H9 (cell line): ENCODE measurements around the gene POLA1. TPM values are rescaled to one million over a fixed set of nuclear protein-coding genes. Genes with fewer than 3 reads are reported as not detected.
"Not testable (repeated sequence)": the region's sequence is repeated elsewhere in the genome, so short reads cannot be mapped to it uniquely, and the experiment has no call there.

Source experiments
- DNase-seq: peaks from one replicate; pipeline ENCODE4 v3.0.0-alpha.2; 2017
- H2AFZ ChIP-seq: one replicate; pipeline ENCODE4 v1.6.1; 2013; ENCODE audit warnings: mild to moderate bottlenecking, low read length, control low read depth, moderate library complexity
- H2AK5ac ChIP-seq: 2 replicates; pipeline ENCODE4 v1.6.1; 2013; ENCODE audit warnings: low read length, control low read depth, mixed read lengths; ENCODE audit not compliant: insufficient read length
- H2BK120ac ChIP-seq: one replicate; pipeline ENCODE4 v1.6.1; 2013; ENCODE audit warnings: low read depth, mild to moderate bottlenecking, low read length, control low read depth, inconsistent platforms; ENCODE audit not compliant: poor library complexity, severe bottlenecking
- H2BK12ac ChIP-seq: 2 replicates; pipeline ENCODE4 v1.6.1; 2013; ENCODE audit warnings: low read length, control low read depth, mixed read lengths, low read depth; ENCODE audit not compliant: insufficient read length
- H2BK15ac ChIP-seq: 2 replicates; pipeline ENCODE4 v1.6.1; 2013; ENCODE audit warnings: low read depth, low read length, control low read depth
- H2BK20ac ChIP-seq: one replicate; pipeline ENCODE4 v1.6.1; 2013; ENCODE audit warnings: low read depth, mild to moderate bottlenecking, low read length, control low read depth, inconsistent platforms; ENCODE audit not compliant: poor library complexity, severe bottlenecking
- H2BK5ac ChIP-seq: 2 replicates; pipeline ENCODE4 v1.6.1; 2013; ENCODE audit warnings: low read length, control low read depth, mixed read lengths; ENCODE audit not compliant: insufficient read length
- H3K14ac ChIP-seq: 2 replicates; pipeline ENCODE4 v1.6.1; 2013; ENCODE audit warnings: low read length, control low read depth; ENCODE audit not compliant: insufficient read depth
- H3K18ac ChIP-seq: 2 replicates; pipeline ENCODE4 v1.6.1; 2013; ENCODE audit warnings: low read depth, mild to moderate bottlenecking, mixed read lengths, low read length, control low read depth; ENCODE audit not compliant: insufficient read length
- H3K23ac ChIP-seq: 2 replicates; pipeline ENCODE4 v1.6.1; 2013; ENCODE audit warnings: low read length, control low read depth, mixed read lengths, low read depth; ENCODE audit not compliant: insufficient read length
- H3K23me2 ChIP-seq: 2 replicates; pipeline ENCODE4 v1.6.1; 2013; ENCODE audit warnings: low read depth, mild to moderate bottlenecking, mixed read lengths, low read length, control low read depth; ENCODE audit not compliant: insufficient read length, poor library complexity, severe bottlenecking
- H3K27ac ChIP-seq: 2 replicates; pipeline ENCODE4 v1.5.1; 2013; ENCODE audit warnings: low read length, control low read depth, mixed read lengths, low read depth; ENCODE audit not compliant: insufficient read length
- H3K27me3 ChIP-seq: 2 replicates; pipeline ENCODE4 v1.6.1; 2013; ENCODE audit warnings: low read length, control low read depth, inconsistent platforms; ENCODE audit not compliant: insufficient read depth
- H3K4ac ChIP-seq: 2 replicates; pipeline ENCODE4 v1.6.1; 2013; ENCODE audit warnings: low read depth, mild to moderate bottlenecking, control low read depth, inconsistent platforms, low read length, moderate library complexity
- H3K4me1 ChIP-seq: 2 replicates; pipeline ENCODE4 v1.6.1; 2013; ENCODE audit warnings: low read length, control low read depth, inconsistent platforms; ENCODE audit not compliant: insufficient read depth
- H3K4me2 ChIP-seq: 2 replicates; pipeline ENCODE4 v1.6.1; 2013; ENCODE audit warnings: low read length, control low read depth, mixed read lengths; ENCODE audit not compliant: insufficient read length, insufficient read depth
- H3K56ac ChIP-seq: 2 replicates; pipeline ENCODE4 v1.6.1; 2013; ENCODE audit warnings: low read depth, mild to moderate bottlenecking, mixed read lengths, low read length, control low read depth; ENCODE audit not compliant: insufficient read length
- H3K79me1 ChIP-seq: 2 replicates; pipeline ENCODE4 v1.6.1; 2013; ENCODE audit warnings: low read depth, mild to moderate bottlenecking, moderate library complexity, low read length, control low read depth, inconsistent platforms; ENCODE audit not compliant: insufficient read depth, poor library complexity, severe bottlenecking
- H3K79me2 ChIP-seq: 2 replicates; pipeline ENCODE4 v1.6.1; 2013; ENCODE audit warnings: low read length, control low read depth, inconsistent platforms; ENCODE audit not compliant: insufficient read depth
- H3K9ac ChIP-seq: 2 replicates; pipeline ENCODE4 v1.6.1; 2013; ENCODE audit warnings: low read length, control low read depth, mixed read lengths; ENCODE audit not compliant: insufficient read length; ENCODE audit errors: extremely low read depth
- H3K9me3 ChIP-seq: one replicate; pipeline ENCODE4 v1.6.1; 2013; ENCODE audit warnings: low read depth, low read length, inconsistent platforms; ENCODE audit not compliant: control insufficient read depth
- H3T11ph ChIP-seq: one replicate; pipeline ENCODE4 v1.6.1; 2013; ENCODE audit warnings: mild to moderate bottlenecking, low read length, control low read depth, inconsistent platforms
- H4K20me1 ChIP-seq: one replicate; pipeline ENCODE4 v1.6.1; 2013; ENCODE audit not compliant: control insufficient read depth, insufficient read length, insufficient read depth
- H4K5ac ChIP-seq: 2 replicates; pipeline ENCODE4 v1.6.1; 2013; ENCODE audit warnings: low read depth, mild to moderate bottlenecking, mixed read lengths, low read length, control low read depth; ENCODE audit not compliant: insufficient read length
- H4K8ac ChIP-seq: replicated peaks from 2 replicates; pipeline ENCODE4 v1.6.1; 2013; ENCODE audit warnings: low read length, control low read depth, mixed read lengths, low read depth; ENCODE audit not compliant: insufficient read length
- H4K91ac ChIP-seq: 2 replicates; pipeline ENCODE4 v1.6.1; 2013; ENCODE audit warnings: low read depth, mild to moderate bottlenecking, moderate library complexity, mixed read lengths, low read length, control low read depth; ENCODE audit not compliant: insufficient read length
- H3K27ac Mint-ChIP-seq, 3 experiments: 2 replicates in 2 of 3; 3 replicates in 1 of 3; pipeline ENCODE4 v1.8.0; 2020 to 2021; ENCODE audit warnings: mixed read lengths in 3 of 3, mild to moderate bottlenecking in 1 of 3, moderate library complexity in 1 of 3
- H3K27me3 Mint-ChIP-seq: 2 replicates; pipeline ENCODE4 v1.8.0; 2021; ENCODE audit warnings: low read depth, mild to moderate bottlenecking, moderate library complexity, mixed read lengths
- H3K36me3 Mint-ChIP-seq, 3 experiments: 2 replicates in 2 of 3; 3 replicates in 1 of 3; pipeline ENCODE4 v1.8.0; 2020 to 2021; ENCODE audit warnings: low read depth in 3 of 3, mixed read lengths in 3 of 3; ENCODE audit not compliant: insufficient read depth in 1 of 3
- H3K4me1 Mint-ChIP-seq, 2 experiments: 2 replicates each; pipeline ENCODE4 v1.8.0; 2020; ENCODE audit warnings: mixed read lengths in 2 of 2
- H3K4me3 Mint-ChIP-seq, 2 experiments: 2 replicates in 1 of 2; 3 replicates in 1 of 2; pipeline ENCODE4 v1.8.0; 2020 to 2021; ENCODE audit warnings: mild to moderate bottlenecking in 2 of 2, mixed read lengths in 2 of 2, moderate library complexity in 1 of 2
- H3K9me3 Mint-ChIP-seq, 2 experiments: 2 replicates in 1 of 2; 3 replicates in 1 of 2; pipeline ENCODE4 v1.8.0; 2020; ENCODE audit warnings: mild to moderate bottlenecking in 2 of 2, mixed read lengths in 2 of 2, moderate library complexity in 1 of 2
- CTCF ChIP-seq: fragments of 200-600 bp; sonication (generic); conservative IDR thresholded peaks from 3 replicates; pipeline ENCODE4 v1.8.0; 2021; ENCODE audit warnings: antibody characterized with exemption, mild to moderate bottlenecking
- WGBS: extraction: QIAGEN DNeasy Blood & Tissue Kit; methylation state at CpG from one replicate; pipeline ENCODE4 v1.1.7; 2013; ENCODE audit warnings: missing lambda C conversion rate, low lambda C conversion rate, mixed read lengths; ENCODE audit not compliant: insufficient read length; ENCODE audit errors: extremely low coverage; 5-methylcytosine and 5-hydroxymethylcytosine counted together
- total RNA-seq: library from RNA; stranded (reverse); gene quantifications from 2 replicates; pipeline ENCODE4 v1.2.1, GENCODE V29; 2021

The POLA1 gene
- total RNA-seq, 1 experiment from 2014 or later = 60.2 TPM

- Histone ChIP-seq H2BK12ac (no peak overlapping the region), H2AK5ac (no peak overlapping the region), H2BK120ac (no peak overlapping the region), H3K4ac (no peak overlapping the region), H4K8ac (no peak overlapping the region), H3K9me3 (no peaks in the 10 kb centered on the region), H3T11ph (no peak overlapping the region), H3K79me2 (no peaks in the 10 kb centered on the region), H4K91ac (no peak overlapping the region), H3K23ac (no peak overlapping the region), H2BK15ac (no peak overlapping the region), H3K27ac (no peak overlapping the region), H3K56ac (no peak overlapping the region), H4K20me1 (no peaks in the 10 kb centered on the region), H4K5ac (no peak overlapping the region), H3K14ac (no peak overlapping the region), H3K18ac (no peak overlapping the region), H3K27me3 (no peaks in the 10 kb centered on the region), H3K23me2 (no peaks in the 10 kb centered on the region), H3K9ac (no peak overlapping the region), H2BK20ac (no peak overlapping the region), H2AFZ (no peak overlapping the region), H2BK5ac (no peak overlapping the region), H3K4me1 (no peaks in the 10 kb centered on the region), H3K79me1 (no peaks in the 10 kb centered on the region), H3K4me2 (no peak overlapping the region)
- no peak for TF ChIP-seq CTCF
- H3K9me3 Mint-ChIP-seq = no peaks in the 10 kb centered on the region
- H3K36me3 Mint-ChIP-seq = peaks cover 9 to 30% (median 16%) of the 10 kb centered on the region in 3 experiments; a peak in 6 of 7 replicates
- no peaks in the 10 kb centered on the region for H3K4me1 Mint-ChIP-seq
- no peak for DNase-seq
- H3K27me3 Mint-ChIP-seq = no peaks in the 10 kb centered on the region
- no peak overlapping the region for H3K27ac Mint-ChIP-seq
- H3K4me3 Mint-ChIP-seq = no peak overlapping the region
- WGBS = no CpG with 5 or more reads among the region's 7 CpGs
Observed at GRCh38 chrX:24805201-24805600, 111.5 kb downstream of the POLA1 start.

GRCh38 chrX:24819807-24820206, 126.1 kb downstream of the POLA1 start:
- H4K91ac ChIP-seq, H3K79me2 ChIP-seq: not testable (repeated sequence)

More at GRCh38 chrX:24819807-24820206, 126.1 kb downstream of the POLA1 start:
- DNase-seq, H2AK5ac ChIP-seq, H3K9ac ChIP-seq, H3K27ac ChIP-seq, H3K23me2 ChIP-seq, H4K20me1 ChIP-seq, H3K18ac ChIP-seq, H3K4ac ChIP-seq, H3K9me3 Mint-ChIP-seq, H2BK20ac ChIP-seq, H3K4me2 ChIP-seq, H3K56ac ChIP-seq, H3K27me3 Mint-ChIP-seq, H3K4me3 Mint-ChIP-seq, H3K4me1 ChIP-seq, H3K27ac Mint-ChIP-seq, H3K4me1 Mint-ChIP-seq, H4K8ac ChIP-seq, H3K79me1 ChIP-seq, H3K9me3 ChIP-seq, H2BK15ac ChIP-seq, H2BK120ac ChIP-seq, H3K14ac ChIP-seq, H4K5ac ChIP-seq, H3T11ph ChIP-seq, H2BK12ac ChIP-seq, H2BK5ac ChIP-seq, H2AFZ ChIP-seq, H3K27me3 ChIP-seq, H3K23ac ChIP-seq: not testable (repeated sequence)
- H3K36me3 Mint-ChIP-seq = peaks cover 15 to 73% (median 45%) of the 10 kb centered on the region in 3 experiments; a peak in 6 of 7 replicates
- WGBS = no CpG with 5 or more reads among the region's 2 CpGs
